ENCODE data around the gene LDLRAD4.

The LDLRAD4 gene

GRCh38 chr18:13528739-13529392 lies 310.3 kb downstream of the LDLRAD4 start:
- Histone ChIP-seq H3K4me1 (ENCODE audit: low read depth, poor library complexity, severe bottlenecking) (no peaks in the 10 kb centered on the region), H3K79me2 (ENCODE audit: insufficient read depth, low read depth) (no peaks in the 10 kb centered on the region), H3K36me3 (ENCODE audit: insufficient read depth) (no peaks in the 10 kb centered on the region), H3K9ac (no peak overlapping the region), H3K27ac (no peak overlapping the region), H3K4me2 (no peak overlapping the region), H2AFZ (ENCODE audit: low read depth) (no peak overlapping the region), H3K27me3 (ENCODE audit: insufficient read depth, low read depth) (no peaks in the 10 kb centered on the region), H3K4me3 (IDR thresholded peaks at IDR 0.05; ENCODE audit: insufficient read depth, low read depth, low read length) (no peak overlapping the region), H4K20me1 (ENCODE audit: insufficient read depth) (no peaks in the 10 kb centered on the region)
- TF ChIP-seq, protein P1, sequence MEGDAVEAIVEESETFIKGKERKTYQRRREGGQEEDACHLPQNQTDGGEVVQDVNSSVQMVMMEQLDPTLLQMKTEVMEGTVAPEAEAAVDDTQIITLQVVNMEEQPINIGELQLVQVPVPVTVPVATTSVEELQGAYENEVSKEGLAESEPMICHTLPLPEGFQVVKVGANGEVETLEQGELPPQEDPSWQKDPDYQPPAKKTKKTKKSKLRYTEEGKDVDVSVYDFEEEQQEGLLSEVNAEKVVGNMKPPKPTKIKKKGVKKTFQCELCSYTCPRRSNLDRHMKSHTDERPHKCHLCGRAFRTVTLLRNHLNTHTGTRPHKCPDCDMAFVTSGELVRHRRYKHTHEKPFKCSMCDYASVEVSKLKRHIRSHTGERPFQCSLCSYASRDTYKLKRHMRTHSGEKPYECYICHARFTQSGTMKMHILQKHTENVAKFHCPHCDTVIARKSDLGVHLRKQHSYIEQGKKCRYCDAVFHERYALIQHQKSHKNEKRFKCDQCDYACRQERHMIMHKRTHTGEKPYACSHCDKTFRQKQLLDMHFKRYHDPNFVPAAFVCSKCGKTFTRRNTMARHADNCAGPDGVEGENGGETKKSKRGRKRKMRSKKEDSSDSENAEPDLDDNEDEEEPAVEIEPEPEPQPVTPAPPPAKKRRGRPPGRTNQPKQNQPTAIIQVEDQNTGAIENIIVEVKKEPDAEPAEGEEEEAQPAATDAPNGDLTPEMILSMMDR (conservative IDR thresholded peaks at IDR 0.05; ENCODE audit: low read depth, low read length) = no peak

- no peaks in the 10 kb centered on the region for H3K36me3 ChIP-seq (ENCODE audit: insufficient read depth)
Measured at GRCh38 chr18:13530033-13530878, 311.7 kb downstream of the LDLRAD4 start.

GRCh38 chr18:13530879-13531387 lies 312.4 kb downstream of the LDLRAD4 start:
- H3K27ac ChIP-seq = no peak overlapping the region
- no peaks in the 10 kb centered on the region for H3K36me3 ChIP-seq (ENCODE audit: insufficient read depth)
- no peak overlapping the region for H3K4me2 ChIP-seq
- no peak overlapping the region for H3K9ac ChIP-seq
- no peaks in the 10 kb centered on the region for H3K27me3 ChIP-seq (ENCODE audit: insufficient read depth, low read depth)
- no peaks in the 10 kb centered on the region for H3K4me1 ChIP-seq (ENCODE audit: low read depth, poor library complexity, severe bottlenecking)
- TF ChIP-seq, protein P1 (conservative IDR thresholded peaks at IDR 0.05; ENCODE audit: low read depth, low read length) = no peak
- H2AFZ ChIP-seq (ENCODE audit: low read depth) = no peak overlapping the region
- no peaks in the 10 kb centered on the region for H4K20me1 ChIP-seq (ENCODE audit: insufficient read depth)
- H3K4me3 ChIP-seq (IDR thresholded peaks at IDR 0.05; ENCODE audit: insufficient read depth, low read depth, low read length) = no peak overlapping the region
- H3K79me2 ChIP-seq (ENCODE audit: insufficient read depth, low read depth) = no peaks in the 10 kb centered on the region

More at GRCh38 chr18:13530033-13530878, 311.7 kb downstream of the LDLRAD4 start:
- TF ChIP-seq, protein P1 (conservative IDR thresholded peaks at IDR 0.05; ENCODE audit: low read depth, low read length) = no peak
- Histone ChIP-seq H3K4me3 (IDR thresholded peaks at IDR 0.05; ENCODE audit: insufficient read depth, low read depth, low read length) (no peak overlapping the region), H3K4me1 (ENCODE audit: low read depth, poor library complexity, severe bottlenecking) (no peaks in the 10 kb centered on the region), H3K9ac (no peak overlapping the region), H3K79me2 (ENCODE audit: insufficient read depth, low read depth) (no peaks in the 10 kb centered on the region), H3K27me3 (ENCODE audit: insufficient read depth, low read depth) (no peaks in the 10 kb centered on the region), H2AFZ (ENCODE audit: low read depth) (no peak overlapping the region), H3K27ac (no peak overlapping the region), H3K4me2 (no peak overlapping the region), H4K20me1 (ENCODE audit: insufficient read depth) (no peaks in the 10 kb centered on the region)

DNA sequence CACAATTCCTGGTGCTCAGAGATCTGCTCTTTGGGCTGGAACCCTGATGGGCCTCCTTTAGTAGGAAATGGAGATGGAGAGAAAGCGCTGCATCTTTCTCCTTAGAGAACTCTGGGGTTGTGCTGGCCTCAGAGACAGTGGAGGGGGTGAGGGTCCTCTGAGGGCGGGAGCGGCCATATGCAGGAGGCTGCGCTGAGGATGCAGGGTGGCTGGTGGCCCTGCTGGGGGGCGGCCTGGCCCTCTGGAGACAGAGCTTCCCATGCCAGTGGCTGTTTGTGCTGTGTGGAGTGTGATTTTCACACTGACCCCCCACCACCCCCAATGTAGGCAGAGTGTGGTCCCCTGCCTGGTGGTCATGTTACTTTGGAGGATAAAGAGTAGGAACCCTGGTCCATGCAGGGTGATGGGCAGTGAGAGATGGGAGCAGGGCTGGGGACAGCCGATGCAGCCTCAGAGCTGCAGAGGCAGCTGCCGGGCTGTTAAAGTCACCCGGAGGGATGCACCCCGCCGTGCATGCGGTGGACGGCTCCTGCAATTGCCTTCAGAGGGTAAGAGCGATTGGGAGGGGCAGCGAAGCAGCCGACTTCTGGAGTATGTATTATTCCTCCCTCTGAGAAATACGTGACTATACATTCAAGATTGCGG lies 313.2 kb downstream of the LDLRAD4 start:
- H3K4me3 ChIP-seq (IDR thresholded peaks at IDR 0.05; ENCODE audit: insufficient read depth, low read depth, low read length) = no peak overlapping the region
- no peak overlapping the region for H3K9ac ChIP-seq
- no peaks in the 10 kb centered on the region for H3K27me3 ChIP-seq (ENCODE audit: insufficient read depth, low read depth)
- H3K36me3 ChIP-seq (ENCODE audit: insufficient read depth) = no peaks in the 10 kb centered on the region
- H3K4me2 ChIP-seq = no peak overlapping the region
- H2AFZ ChIP-seq (ENCODE audit: low read depth) = no peak overlapping the region
- H3K4me1 ChIP-seq (ENCODE audit: low read depth, poor library complexity, severe bottlenecking) = no peaks in the 10 kb centered on the region
- no peaks in the 10 kb centered on the region for H3K79me2 ChIP-seq (ENCODE audit: insufficient read depth, low read depth)
- TF ChIP-seq, protein P1 (conservative IDR thresholded peaks at IDR 0.05; ENCODE audit: low read depth, low read length) = no peak
- H4K20me1 ChIP-seq (ENCODE audit: insufficient read depth) = no peaks in the 10 kb centered on the region
- H3K27ac ChIP-seq = no peak overlapping the region
